SIG-M5 treated with dmso at 0.1 percent for 504 hours (cell line): ENCODE results near the gene TM2D3.
A peak's percentile ranks its signal among the peaks of the same experiment; 100 is the strongest.

ENCODE experiments used
- DNase-seq: peaks from one replicate; lab custom pipeline; 2025; ENCODE audit not compliant: unreplicated experiment; lab: John Stamatoyannopoulos, UW

Gene TM2D3

GRCh38 chr15:101652098-101652785 is at the start of gene TM2D3:
TSS of gene TM2D3 (minus strand) at chr15:101652381. CDS start at chr15:101652361, 20 bp downstream.
- peak; percentile 89 for DNase-seq

- DNase-seq: no peak
Measured at GRCh38 chr15:101698314-101698713, 46.1 kb upstream of the TM2D3 start.

- no peak for DNase-seq
Measured at GRCh38 chr15:101697488-101697887, 45.3 kb upstream of the TM2D3 start.

GRCh38 chr15:101696829-101697228 is 44.6 kb upstream of the TM2D3 start:
- DNase-seq: no peak

- DNase-seq: no peak
Measured at GRCh38 chr15:101694261-101694660, 42.1 kb upstream of the TM2D3 start.

GRCh38 chr15:101692801-101693598 is 40.8 kb upstream of the TM2D3 start:
- DNase-seq: no peak

GRCh38 chr15:101689901-101690300 is 37.7 kb upstream of the TM2D3 start:
- no peak for DNase-seq

- no peak for DNase-seq
Measured at GRCh38 chr15:101686718-101687117, 34.5 kb upstream of the TM2D3 start.

GRCh38 chr15:101684877-101685276 is 32.7 kb upstream of the TM2D3 start:
- DNase-seq: no peak

GRCh38 chr15:101684384-101684783 is 32.2 kb upstream of the TM2D3 start:
- no peak for DNase-seq

GRCh38 chr15:101679806-101680205 is 27.6 kb upstream of the TM2D3 start:
- no peak for DNase-seq

GRCh38 chr15:101676921-101677329 is 24.7 kb upstream of the TM2D3 start:
- no peak for DNase-seq

- no peak for DNase-seq
Measured at GRCh38 chr15:101675796-101676582, 23.8 kb upstream of the TM2D3 start.

GRCh38 chr15:101675015-101675414 is 22.8 kb upstream of the TM2D3 start:
- DNase-seq: no peak

- no peak for DNase-seq
Measured at GRCh38 chr15:101672298-101672697, 20.1 kb upstream of the TM2D3 start.

GRCh38 chr15:101669744-101670143 is 17.6 kb upstream of the TM2D3 start:
- DNase-seq: no peak

GRCh38 chr15:101667881-101668280 is 15.7 kb upstream of the TM2D3 start:
- DNase-seq: no peak

- DNase-seq: no peak
Measured at GRCh38 chr15:101664303-101664913, 12.2 kb upstream of the TM2D3 start.

GRCh38 chr15:101662203-101662602 is 10.0 kb upstream of the TM2D3 start:
- no peak for DNase-seq

- no peak for DNase-seq
Measured at GRCh38 chr15:101660005-101660404, 7.8 kb upstream of the TM2D3 start.
